Epithelial cell of proximal tubule (primary cell): ENCODE results near the gene LSM12. TPM values are rescaled to one million over a fixed set of nuclear protein-coding genes. Genes with fewer than 3 reads are reported as not detected.

Experiments used
- DNase-seq: peaks from one replicate; pipeline ENCODE4 v3.0.0-alpha.2; 2011; ENCODE audit warnings: low read depth
- H3K4me3 ChIP-seq: 2 replicates; pipeline ENCODE4 v1.5.1; 2011; ENCODE audit warnings: low read depth, mild to moderate bottlenecking, low read length
- CTCF ChIP-seq: conservative IDR thresholded peaks from 2 replicates; pipeline ENCODE4 v1.5.1; 2012; ENCODE audit warnings: low read depth, mild to moderate bottlenecking, low read length
- total RNA-seq: library from RNA; depleted of rRNA; stranded (reverse); fragments of >200 nt; gene quantifications from 2 replicates; pipeline ENCODE4 v1.2.3, GENCODE V29; 2015

Gene LSM12
- total RNA-seq, 1 donor from 2014 or later, result 58.5 TPM

GRCh38 chr17:44093231-44093900 is 26.9 kb upstream of the LSM12 start:
- H3K4me3 ChIP-seq, result no peak overlapping the region
- no peak for TF ChIP-seq CTCF
- DNase-seq, result no peak

- TF ChIP-seq CTCF, result no peak
- H3K4me3 ChIP-seq, result no peak overlapping the region
- no peak for DNase-seq
Measured at GRCh38 chr17:44092051-44092450, 25.6 kb upstream of the LSM12 start.

GRCh38 chr17:44091200-44091997 is 24.9 kb upstream of the LSM12 start:
- no peak overlapping the region for H3K4me3 ChIP-seq
- no peak for TF ChIP-seq CTCF
- no peak for DNase-seq

DNA sequence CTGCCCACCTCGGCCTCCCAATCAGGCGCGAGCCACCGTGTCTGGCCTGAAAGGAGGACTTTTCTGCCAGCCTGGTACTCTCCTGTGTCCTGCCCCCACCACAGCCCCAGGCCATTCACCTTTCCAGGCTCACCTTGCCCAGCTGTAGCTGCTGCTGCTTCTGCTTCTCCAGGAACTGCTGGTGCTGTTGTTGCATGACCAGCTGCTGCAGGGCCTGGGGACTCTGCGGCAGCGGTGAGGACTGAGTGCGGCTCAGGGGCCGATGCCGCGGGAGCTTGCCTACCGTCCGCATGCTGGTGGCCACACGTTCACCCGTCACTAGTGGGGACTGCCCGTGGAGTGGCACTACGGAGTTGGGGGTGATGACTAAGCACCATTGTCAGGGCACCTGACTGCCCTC is 21.8 kb upstream of the LSM12 start:
- no peak for TF ChIP-seq CTCF
- no peak overlapping the region for H3K4me3 ChIP-seq
- DNase-seq, result no peak

DNA sequence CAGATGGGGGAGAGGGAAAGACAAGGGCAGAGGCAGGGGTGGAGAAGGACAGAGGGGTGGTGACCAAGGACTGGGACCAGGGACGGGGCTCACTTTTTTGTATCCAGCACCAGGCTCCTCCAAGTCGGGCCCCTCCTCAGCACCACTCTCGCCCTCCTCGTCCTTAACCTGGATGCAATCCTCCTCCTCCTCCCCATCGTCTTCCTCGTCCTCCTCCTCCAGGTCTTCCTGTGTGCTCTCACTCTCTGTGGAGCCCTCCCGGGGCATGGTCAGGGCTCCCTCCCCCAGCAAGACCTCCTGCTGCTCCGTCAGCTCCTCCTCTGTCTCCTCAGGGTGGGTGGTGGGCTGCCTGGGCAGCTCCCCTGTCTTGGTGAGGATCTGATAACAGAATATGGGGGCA is 20.8 kb upstream of the LSM12 start:
- DNase-seq, result no peak
- TF ChIP-seq CTCF, result no peak
- no peak overlapping the region for H3K4me3 ChIP-seq

- no peak for DNase-seq
- H3K4me3 ChIP-seq, result no peak overlapping the region
- no peak for TF ChIP-seq CTCF
Measured at GRCh38 chr17:44086364-44087311, 20.2 kb upstream of the LSM12 start.
